HG02970 (cell line): ENCODE data around the gene MMD.
"Not testable (repeated sequence)": the region's sequence is repeated elsewhere in the genome, so short reads cannot be mapped to it uniquely, and the experiment has no call there.

Experiments
- ATAC-seq: cut with Tn5 transposase; IDR thresholded peaks from one replicate; pipeline ENCODE4 v1.9.1; 2021; ENCODE audit warnings: mild to moderate bottlenecking, moderate library complexity, moderate number of reproducible peaks; ENCODE audit not compliant: unreplicated experiment, low FRiP score

Gene MMD

GRCh38 chr17:55424893-55425540, 3.4 kb upstream of the MMD start:
- no peak for ATAC-seq

- ATAC-seq = no peak
Observed at GRCh38 chr17:55423535-55423934, 1.9 kb upstream of the MMD start.

- ATAC-seq = not testable (repeated sequence)
Observed at GRCh38 chr17:55422828-55423164, 1.2 kb upstream of the MMD start.

DNA sequence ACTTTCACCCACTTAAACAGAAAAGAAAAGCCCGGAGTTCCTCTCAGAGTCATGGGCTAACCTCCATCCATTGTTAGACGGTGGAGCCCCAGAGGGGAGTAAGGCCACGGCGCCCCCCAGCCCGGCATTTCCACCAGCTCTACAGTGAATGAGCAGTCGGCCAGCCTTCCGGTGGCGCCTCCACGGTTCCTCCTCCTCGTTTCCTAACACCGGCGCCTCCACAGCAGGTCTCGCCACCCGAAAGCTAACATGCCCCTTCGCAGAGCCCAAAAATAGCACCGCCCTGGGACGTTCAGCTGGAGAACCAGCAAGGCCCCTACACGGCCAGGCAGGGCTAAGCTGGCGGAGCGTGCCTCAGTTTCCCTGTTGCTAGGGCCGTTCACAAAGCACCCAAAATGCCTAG, 858 bp downstream of the MMD start:
- no peak for ATAC-seq

DNA sequence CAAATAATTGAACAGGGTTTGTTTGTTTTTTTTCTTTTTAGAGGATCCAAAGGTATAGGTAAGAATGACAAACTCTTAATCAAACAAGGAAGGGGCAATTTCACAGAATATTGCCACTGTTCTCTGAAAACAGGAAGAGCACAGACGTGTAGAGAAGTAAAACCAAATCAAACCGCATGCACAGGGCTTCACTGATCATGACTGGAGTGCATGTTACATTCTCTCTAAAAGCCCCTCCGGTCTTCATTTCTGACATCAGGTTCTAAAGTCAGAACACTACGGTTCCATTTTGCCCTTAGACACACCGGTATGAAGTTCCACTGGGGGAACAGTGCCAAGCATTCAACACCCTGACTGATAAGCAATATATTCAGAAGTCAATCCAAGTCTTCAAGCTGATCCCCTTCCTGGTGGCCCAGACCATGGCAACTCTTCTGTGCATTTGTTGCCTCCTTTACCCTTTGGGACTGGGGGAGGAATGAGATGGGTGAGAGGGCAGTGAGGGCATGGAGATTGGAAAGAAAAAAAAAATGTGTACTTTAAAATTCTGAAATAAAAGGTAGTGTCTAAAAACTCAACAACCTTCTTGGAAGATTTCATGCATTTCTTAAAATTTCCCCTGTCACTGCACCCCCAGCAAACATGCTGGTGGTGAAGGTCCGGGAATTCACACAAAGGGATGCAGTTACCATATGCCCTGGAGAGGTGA, 1.4 kb downstream of the MMD start:
- ATAC-seq = no peak

DNA sequence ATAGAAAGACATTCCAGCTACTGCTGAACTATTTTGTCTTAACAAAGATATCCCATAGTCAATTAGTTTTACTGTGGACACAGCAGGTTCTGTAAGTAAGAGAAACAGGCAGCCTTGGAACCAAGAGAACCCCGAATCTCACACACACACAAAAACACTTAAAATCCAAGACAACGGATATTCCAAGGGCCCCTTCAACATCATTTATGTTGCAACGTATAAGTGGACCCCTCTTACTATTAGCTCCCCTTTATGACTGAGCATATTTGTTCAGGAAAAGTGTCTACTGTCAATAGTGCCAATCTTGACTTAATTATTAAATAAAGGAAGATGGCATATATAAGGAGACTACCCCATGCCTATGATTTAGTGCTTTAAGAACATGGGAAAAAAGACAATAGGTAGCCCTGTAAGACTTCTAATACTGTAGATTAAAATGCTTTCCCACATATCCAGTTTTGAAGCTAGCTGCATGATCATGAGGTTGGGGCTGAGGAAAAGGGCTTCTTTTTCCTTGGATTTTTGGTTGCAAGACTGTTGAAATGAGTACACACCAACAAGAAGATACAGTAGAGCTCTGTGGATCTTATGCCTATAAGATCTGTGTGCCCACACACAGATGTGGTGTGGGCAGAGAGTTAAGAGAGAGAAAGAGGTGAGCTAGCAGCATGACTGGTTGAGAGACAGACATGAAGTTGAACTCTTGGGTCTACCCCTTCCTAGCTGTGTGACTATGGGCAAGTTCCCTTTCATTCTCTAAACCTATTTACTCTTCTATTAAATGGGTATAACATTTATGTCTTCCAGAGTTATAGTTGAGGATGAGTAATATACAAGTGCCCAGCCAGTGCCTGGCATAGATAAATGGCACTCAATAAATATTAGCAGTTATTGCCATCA, 3.0 kb downstream of the MMD start:
- no peak for ATAC-seq

DNA sequence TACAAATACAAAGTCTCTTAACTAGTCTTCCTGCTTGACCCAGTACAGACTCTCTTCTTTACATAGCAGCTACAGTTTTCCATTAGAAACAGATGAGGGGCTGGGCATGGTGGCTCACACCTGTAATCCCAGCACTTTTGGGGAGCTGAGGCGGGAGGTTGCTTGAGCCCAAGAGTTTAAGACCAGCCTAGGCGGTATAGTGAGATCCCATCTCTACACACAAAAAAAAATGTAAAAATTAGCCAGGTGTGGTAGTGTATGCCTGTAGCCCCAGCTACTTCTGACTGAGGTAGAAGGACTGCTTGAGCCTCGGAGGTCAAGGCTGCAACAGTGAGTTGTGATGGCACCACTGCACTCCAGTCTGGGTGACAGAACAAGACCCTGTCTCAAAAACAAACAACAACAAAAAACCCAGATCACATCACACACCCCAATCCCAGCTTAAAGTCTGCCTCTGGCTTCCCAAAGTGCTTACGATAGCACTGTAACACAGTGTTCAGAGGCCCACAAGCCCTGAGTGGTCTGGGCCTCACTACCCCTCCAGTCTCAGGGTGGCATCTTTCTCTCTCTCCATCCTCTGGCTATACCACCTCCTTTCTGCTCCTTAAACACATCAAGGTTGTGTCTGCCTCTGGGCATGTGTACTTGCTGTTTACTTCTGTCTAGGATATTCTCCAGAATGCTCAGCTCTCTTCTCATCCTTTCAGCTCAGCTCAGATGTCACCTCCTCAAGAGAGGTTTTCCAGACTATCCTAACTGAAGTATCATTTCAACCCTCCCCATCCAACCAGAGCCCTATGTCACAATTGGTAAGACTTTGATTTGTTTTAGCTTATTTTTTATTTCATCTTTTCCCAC, 4.0 kb downstream of the MMD start:
- ATAC-seq = no peak

GRCh38 chr17:55416470-55417052, 5.1 kb downstream of the MMD start:
- ATAC-seq = no peak

DNA sequence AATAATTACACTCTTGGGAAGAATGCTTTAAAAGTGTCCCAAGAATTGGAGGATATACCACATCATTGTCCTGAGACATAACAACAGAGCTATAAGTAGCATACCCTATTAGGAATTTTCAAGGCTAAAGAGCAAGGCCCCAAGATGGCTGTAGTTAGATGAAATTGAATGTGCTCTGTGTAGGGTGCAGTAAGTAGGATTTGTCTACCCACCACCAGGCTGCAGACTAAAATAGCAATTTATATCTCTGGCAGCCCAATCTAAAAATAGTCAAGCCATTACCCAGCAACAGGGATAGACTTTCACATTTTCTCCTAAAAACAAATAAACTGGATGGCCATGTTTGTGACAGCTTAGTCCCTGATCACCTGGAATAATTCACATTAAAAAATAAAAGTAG, 5.6 kb downstream of the MMD start:
- ATAC-seq = no peak

GRCh38 chr17:55414983-55415382, 6.7 kb downstream of the MMD start:
- no peak for ATAC-seq

- no peak for ATAC-seq
Observed at GRCh38 chr17:55413825-55414489, 7.7 kb downstream of the MMD start.

DNA sequence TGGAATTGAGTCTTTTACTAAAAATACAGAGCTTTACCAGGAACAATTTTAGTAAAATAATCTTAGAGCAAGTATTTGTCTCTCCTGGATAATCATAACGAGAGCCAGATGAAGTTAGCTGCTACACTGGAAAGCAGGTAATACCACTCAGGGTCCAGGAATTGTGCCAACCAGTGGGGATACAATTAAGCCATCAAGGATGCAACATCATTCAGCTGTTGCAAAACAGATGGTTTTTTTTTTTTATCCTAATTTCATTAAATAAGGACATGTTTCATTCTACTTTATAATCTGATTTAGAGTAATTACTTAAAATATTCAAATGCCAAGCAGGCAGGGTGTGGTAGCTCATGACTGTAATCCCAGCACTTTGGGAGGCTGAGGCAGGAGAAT, 10.2 kb downstream of the MMD start:
- ATAC-seq = no peak

GRCh38 chr17:55410722-55411462, 10.7 kb downstream of the MMD start:
- no peak for ATAC-seq

- ATAC-seq = no peak
Observed at GRCh38 chr17:55409030-55409800, 12.4 kb downstream of the MMD start.

GRCh38 chr17:55407641-55408566, 13.7 kb downstream of the MMD start:
- no peak for ATAC-seq

- ATAC-seq = no peak
Observed at GRCh38 chr17:55405600-55405999, 16.0 kb downstream of the MMD start.

DNA sequence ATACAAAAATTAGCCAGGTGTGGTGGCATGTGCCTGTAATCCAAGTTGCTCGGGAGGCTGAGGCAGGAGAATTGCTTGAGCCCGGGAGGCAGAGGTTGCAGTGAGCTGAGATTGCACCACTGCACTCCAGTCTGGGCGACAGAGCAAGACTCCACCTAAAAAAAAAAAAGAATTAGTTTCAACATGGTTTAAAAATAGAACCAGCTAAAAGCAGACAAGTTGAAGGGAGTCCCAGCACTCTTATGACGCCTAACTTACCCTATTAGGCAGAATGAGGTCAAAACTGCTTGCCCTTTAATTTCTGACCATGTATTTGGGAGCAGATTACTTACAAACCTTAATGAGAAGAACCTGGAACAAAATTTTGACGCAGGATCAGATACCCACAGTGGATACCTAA, 17.4 kb downstream of the MMD start:
- not testable (repeated sequence) for ATAC-seq
